H1 (cell line): ENCODE results near the gene BCL11A. TPM values are rescaled to one million over a fixed set of nuclear protein-coding genes. Genes with fewer than 3 reads are reported as not detected.

Experiments used
- CTCF ChIA-PET: fragments of 300-600 bp; sonication (Branson Sonifier 250); formaldehyde crosslinking; loops from one replicate; lab custom pipeline; 2021; ENCODE audit not compliant: partially characterized antibody; lab: Charles Lee
- POLR2A ChIA-PET: fragments of 300-600 bp; sonication (Branson Sonifier 250); formaldehyde crosslinking; loops from one replicate; lab custom pipeline; 2021; ENCODE audit warnings: inconsistent platforms; ENCODE audit not compliant: partially characterized antibody; lab: Charles Lee
- DNase-seq, 2 experiments: peaks; one replicate each; pipeline versions ENCODE4 v3.0.0 to v3.0.0-alpha.2; 2010 to 2022; ENCODE audit warnings: low spot score in 2 of 2, low read depth in 1 of 2, mixed read lengths in 1 of 2
- FAIRE-seq: peaks from 2 replicates; lab custom pipeline; 2011; peaks lifted over from hg19 to GRCh38; lab: Jason Lieb, UNC
- H2AFZ ChIP-seq: 2 replicates; pipeline ENCODE4 v1.8.1; 2012; ENCODE audit warnings: low read length, inconsistent platforms
- H2AK5ac ChIP-seq: 2 replicates; pipeline ENCODE4 v1.6.1; 2013; ENCODE audit warnings: low read depth, low read length
- H2BK120ac ChIP-seq: replicated peaks from 2 replicates; pipeline ENCODE3; 2013; ENCODE audit warnings: low read depth, low read length, inconsistent platforms
- H2BK12ac ChIP-seq: 2 replicates; pipeline ENCODE4 v1.6.1; 2013; ENCODE audit warnings: low read depth, low read length
- H2BK15ac ChIP-seq: 2 replicates; pipeline ENCODE4 v1.6.1; 2013; ENCODE audit warnings: low read length
- H2BK20ac ChIP-seq: 2 replicates; pipeline ENCODE4 v1.6.1; 2013; ENCODE audit warnings: low read length
- H2BK5ac ChIP-seq: 2 replicates; pipeline ENCODE4 v1.6.1; 2013; ENCODE audit warnings: low read depth, low read length
- H3K14ac ChIP-seq: 2 replicates; pipeline ENCODE4 v1.6.1; 2013; ENCODE audit warnings: inconsistent platforms; ENCODE audit not compliant: insufficient read length
- H3K18ac ChIP-seq: 2 replicates; pipeline ENCODE4 v1.6.1; 2013; ENCODE audit warnings: low read length; ENCODE audit errors: extremely low read depth
- H3K23ac ChIP-seq: 2 replicates; pipeline ENCODE4 v1.6.1; 2013; ENCODE audit warnings: inconsistent platforms; ENCODE audit not compliant: insufficient read length
- H3K23me2 ChIP-seq: 2 replicates; pipeline ENCODE4 v1.6.1; 2013; ENCODE audit warnings: low read depth, low read length
- H3K27ac ChIP-seq: 2 replicates; pipeline ENCODE4 v1.6.1; 2011; ENCODE audit warnings: low read depth, low read length, inconsistent platforms
- H3K27me3 ChIP-seq, 4 experiments: replicated peaks in 1 of 4; 1 replicate in 1 of 4; 2 replicates in 3 of 4; pipeline versions ENCODE4 v1.6.1 to v1.8.1; 2011 to 2013; ENCODE audit warnings: low read length in 3 of 4, mild to moderate bottlenecking in 3 of 4, inconsistent platforms in 2 of 4, mixed read lengths in 2 of 4, moderate library complexity in 1 of 4; ENCODE audit not compliant: control insufficient read depth in 3 of 4, insufficient read depth in 3 of 4; ENCODE audit errors: extremely low read depth in 1 of 4
- H3K36me3 ChIP-seq, 4 experiments: 2 replicates each; pipeline versions ENCODE4 v1.6.1 to v1.8.1; 2011 to 2013; ENCODE audit warnings: mild to moderate bottlenecking in 4 of 4, low read length in 3 of 4, moderate library complexity in 2 of 4, control low read depth in 1 of 4, inconsistent platforms in 1 of 4; ENCODE audit not compliant: insufficient read depth in 4 of 4, control insufficient read depth in 2 of 4
- H3K4ac ChIP-seq: replicated peaks from 2 replicates; pipeline ENCODE3; 2013; ENCODE audit warnings: low read length, low read depth, mixed read lengths, inconsistent platforms; ENCODE audit not compliant: insufficient read length
- H3K4me1 ChIP-seq, 4 experiments: replicated peaks in 1 of 4; 1 replicate in 1 of 4; 2 replicates in 3 of 4; pipeline versions ENCODE4 v1.6.1 to v1.8.1; 2011 to 2013; ENCODE audit warnings: low read length in 3 of 4, inconsistent platforms in 2 of 4, mixed read lengths in 1 of 4; ENCODE audit not compliant: insufficient read depth in 4 of 4, control insufficient read depth in 3 of 4
- H3K4me2 ChIP-seq, 2 experiments: 2 replicates each; pipeline versions ENCODE4 v1.6.1 to v1.8.1; 2011 to 2013; ENCODE audit warnings: low read depth in 2 of 2, low read length in 2 of 2, control low read depth in 1 of 2, inconsistent platforms in 1 of 2, mild to moderate bottlenecking in 1 of 2; ENCODE audit not compliant: insufficient read depth in 1 of 2
- H3K4me3 ChIP-seq, 4 experiments: fragments of 200-600, 300-600 bp in 1 of 4; sonication (generic), shearing (Covaris generic), sonication (Bioruptor Twin) in 1 of 4; 2 replicates each; pipeline versions ENCODE4 v1.5.1 to v1.8.1; 2011 to 2016; ENCODE audit warnings: low read length in 4 of 4, low read depth in 3 of 4, control low read depth in 2 of 4, inconsistent platforms in 2 of 4, mild to moderate bottlenecking in 2 of 4, mixed read lengths in 1 of 4, moderate library complexity in 1 of 4; ENCODE audit not compliant: insufficient read depth in 2 of 4; ENCODE audit errors: extremely low read depth in 1 of 4
- H3K56ac ChIP-seq: replicated peaks from 2 replicates; pipeline ENCODE3; 2013; ENCODE audit warnings: low read depth, mild to moderate bottlenecking, mixed read lengths, low read length, inconsistent platforms; ENCODE audit not compliant: insufficient read length
- H3K79me1 ChIP-seq: 2 replicates; pipeline ENCODE4 v1.6.1; 2013; ENCODE audit warnings: low read depth, low read length, control low read depth
- H3K79me2 ChIP-seq, 2 experiments: 2 replicates each; pipeline versions ENCODE4 v1.6.1 to v1.8.1; 2012 to 2013; ENCODE audit warnings: low read length in 2 of 2, mild to moderate bottlenecking in 2 of 2, inconsistent platforms in 1 of 2; ENCODE audit not compliant: insufficient read depth in 2 of 2, control insufficient read depth in 1 of 2
- H3K9ac ChIP-seq, 4 experiments: replicated peaks in 1 of 4; 1 replicate in 1 of 4; 2 replicates in 3 of 4; pipeline versions ENCODE4 v1.6.1 to v1.8.1; 2011 to 2013; ENCODE audit warnings: low read depth in 3 of 4, low read length in 3 of 4, control low read depth in 2 of 4, mild to moderate bottlenecking in 2 of 4, moderate library complexity in 2 of 4, inconsistent platforms in 1 of 4; ENCODE audit errors: extremely low read depth in 1 of 4
- H3K9me3 ChIP-seq, 2 experiments: 2 replicates each; pipeline versions ENCODE4 v1.6.1 to v1.8.1; 2012 to 2013; ENCODE audit warnings: mild to moderate bottlenecking in 2 of 2, moderate library complexity in 2 of 2, control low read depth in 1 of 2, inconsistent platforms in 1 of 2, low read depth in 1 of 2, low read length in 1 of 2, mixed read lengths in 1 of 2; ENCODE audit not compliant: insufficient read depth in 2 of 2
- H4K20me1 ChIP-seq, 2 experiments: replicated peaks in 1 of 2; 2 replicates each; pipeline versions ENCODE3 to v1.8.1; 2011 to 2013; ENCODE audit warnings: inconsistent platforms in 2 of 2, low read length in 2 of 2, mild to moderate bottlenecking in 1 of 2; ENCODE audit not compliant: insufficient read depth in 2 of 2, control insufficient read depth in 1 of 2
- H4K5ac ChIP-seq: 2 replicates; pipeline ENCODE4 v1.6.1; 2013; ENCODE audit warnings: low read length, low read depth, mixed read lengths, inconsistent platforms; ENCODE audit not compliant: insufficient read length
- H4K8ac ChIP-seq: 2 replicates; pipeline ENCODE4 v1.8.0; 2013; ENCODE audit warnings: mild to moderate bottlenecking, moderate library complexity, low read length, inconsistent platforms; ENCODE audit not compliant: insufficient read depth; ENCODE audit errors: extremely low read depth
- H4K91ac ChIP-seq: replicated peaks from 2 replicates; pipeline ENCODE3; 2013; ENCODE audit warnings: low read length, mixed read lengths, inconsistent platforms; ENCODE audit not compliant: insufficient read length
- ATF3 ChIP-seq: IDR thresholded peaks from 2 replicates; pipeline ENCODE4 v1.6.1; 2011; ENCODE audit warnings: low read depth, mild to moderate bottlenecking, low read length; ENCODE audit not compliant: insufficient read depth
- BACH1 ChIP-seq: IDR thresholded peaks from 2 replicates; pipeline ENCODE4 v1.6.1; 2012; ENCODE audit warnings: low read length, improper control_type of control experiment
- GABPA ChIP-seq: IDR thresholded peaks from 2 replicates; pipeline ENCODE4 v1.6.1; 2011; ENCODE audit warnings: mild to moderate bottlenecking, low read length, moderate library complexity, borderline replicate concordance; ENCODE audit not compliant: insufficient read depth
- HDAC2 ChIP-seq, 2 experiments: fragments of 300-600 bp in 1 of 2; sonication (generic) in 1 of 2; IDR thresholded peaks; 2 replicates each; pipeline ENCODE4 v1.6.1; 2011 to 2012; ENCODE audit warnings: low read depth in 2 of 2, low read length in 2 of 2, mild to moderate bottlenecking in 2 of 2, moderate library complexity in 2 of 2, borderline replicate concordance in 1 of 2, inconsistent platforms in 1 of 2
- KDM4A ChIP-seq: IDR thresholded peaks from one replicate; pipeline ENCODE4 v1.7.1; 2012; ENCODE audit warnings: low read depth, mild to moderate bottlenecking, moderate library complexity, low read length, inconsistent platforms; ENCODE audit not compliant: severe bottlenecking
- RAD21 ChIP-seq, 2 experiments: IDR thresholded peaks in 1 of 2; conservative IDR thresholded peaks in 1 of 2; 2 replicates each; pipeline ENCODE4 v1.6.1; 2011; ENCODE audit warnings: low read depth in 2 of 2, low read length in 2 of 2, improper control_type of control experiment in 1 of 2, inconsistent platforms in 1 of 2, mild to moderate bottlenecking in 1 of 2, moderate library complexity in 1 of 2
- SUZ12 ChIP-seq: fragments of 200-600 bp; sonication (generic); IDR thresholded peaks from 2 replicates; pipeline ENCODE4 v1.6.1; 2012; ENCODE audit warnings: mild to moderate bottlenecking, inconsistent platforms, low read length, moderate library complexity, mixed read lengths
- TAF7 ChIP-seq: optimal IDR thresholded peaks from 2 replicates; pipeline ENCODE3; 2011; ENCODE audit warnings: low read depth, mild to moderate bottlenecking, inconsistent platforms, low read length, moderate library complexity, borderline replicate concordance
- TBP ChIP-seq: IDR thresholded peaks from 2 replicates; pipeline ENCODE4 v1.6.1; 2011; ENCODE audit warnings: low read depth, low read length, improper control_type of control experiment
- TEAD4 ChIP-seq: IDR thresholded peaks from 2 replicates; pipeline ENCODE4 v1.6.1; 2012; ENCODE audit warnings: low read depth, low read length, inconsistent platforms, mixed read lengths
- YY1 ChIP-seq: IDR thresholded peaks from 2 replicates; pipeline ENCODE4 v1.6.1; 2011; ENCODE audit warnings: low read depth, mild to moderate bottlenecking, low read length
- WGBS, 2 experiments: shearing (Covaris generic) in 1 of 2; methylation state at CpG; one replicate each; pipeline versions ENCODE4 v1.1.6 to v1.1.7; 2013 to 2015; ENCODE audit warnings: low lambda C conversion rate in 2 of 2, mixed read lengths in 2 of 2, inconsistent platforms in 1 of 2, low coverage in 1 of 2, missing lambda C conversion rate in 1 of 2; ENCODE audit not compliant: insufficient replicate concordance in 2 of 2, insufficient coverage in 1 of 2, insufficient read length in 1 of 2; ENCODE audit errors: extremely low coverage in 1 of 2, missing lambda C conversion rate in 1 of 2; 5-methylcytosine and 5-hydroxymethylcytosine counted together
- polyA plus RNA-seq, 7 experiments: library from polyadenylated mRNA; depleted of rRNA in 3 of 7; stranded (reverse) in 5 of 7; unstranded in 2 of 7; fragments of >200 nt in 5 of 7; fragments of 200-250 nt in 2 of 7; gene quantifications; 1 replicate in 5 of 7; 2 replicates in 1 of 7; 4 replicates in 1 of 7; pipeline versions ENCODE4 v1.2.1 to v1.2.3, GENCODE V29; 2011 to 2013; ENCODE audit warnings: missing spikeins in 2 of 7, mixed read lengths in 2 of 7
- total RNA-seq: library from RNA; stranded (reverse); fragmentation: NEBNext Ultra II Directional; extraction: Animal tissue kit (Norgen Biotek cat#: 25700); gene quantifications from 2 replicates; pipeline ENCODE4 v1.2.1, GENCODE V29; 2021

BCL11A gene
- total and polyA plus RNA-seq, 2 of the 8 experiments (the other 6 are each of a cell fraction or from before 2014, with no cell fraction given) = 11.9 to 59.3 TPM

DNA sequence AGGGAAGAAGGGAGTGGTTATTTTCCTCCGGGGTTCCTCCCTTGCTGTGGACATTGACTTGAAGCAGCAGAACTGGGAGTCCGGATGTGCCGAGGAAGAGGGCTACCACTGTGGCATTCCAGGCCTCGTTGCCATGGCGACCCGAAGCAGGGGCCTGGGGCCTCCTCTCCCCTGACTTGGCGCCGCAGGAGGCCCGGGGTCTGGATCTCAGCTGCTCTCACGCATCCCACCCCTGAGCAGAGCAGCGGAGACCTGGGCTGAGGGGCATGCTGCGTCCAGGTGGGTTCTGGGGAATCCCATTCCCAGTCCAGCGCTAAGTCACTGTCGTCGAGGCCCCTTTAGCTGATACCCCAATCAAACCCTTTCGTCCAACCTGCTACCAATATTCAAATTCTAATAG, 100.2 kb downstream of the BCL11A start:
- ChIA-PET CTCF (interaction anchor here (0.9 to 4.6 kb wide), 5 partner anchors 13 to 151 kb away, joined by 3 to 25 read pairs (median 4); no protein-coding TSS in a partner anchor), POLR2A (interaction anchor here (1.1 to 1.6 kb wide), 2 partner anchors 23 to 97 kb away, joined by 3 to 10 read pairs; no protein-coding TSS in a partner anchor)
- H2BK5ac ChIP-seq = 0 out of 2 replicates have a peak overlapping the region, but pooled peaks have one; percentile 66
- no peak overlapping the region for H3K9ac ChIP-seq
- H2BK20ac ChIP-seq = no peak overlapping the region
- peak; percentile 62 to 90 for DNase-seq
- H2BK12ac ChIP-seq = no peak overlapping the region; the same call in 1 of the 2 replicates
- H3K23ac ChIP-seq = no peak overlapping the region
- no peak overlapping the region for H4K91ac ChIP-seq
- no peak overlapping the region for H3K56ac ChIP-seq
- H4K5ac ChIP-seq = no peak overlapping the region
- peak; percentile 19 for FAIRE-seq
- H2BK15ac ChIP-seq = no peak overlapping the region
- no peak overlapping the region for H3K14ac ChIP-seq
- 22% methylated on average over 16 of the region's 16 CpGs; no CpG with 5 or more reads in 1 of the 2 experiments for WGBS, 2 experiments
- H3K79me1 ChIP-seq = no peaks in the 10 kb centered on the region
- H3K18ac ChIP-seq = no peak overlapping the region; the same call in 1 of the 2 replicates
- 0 out of 2 replicates have a peak overlapping the region, but pooled peaks have one; percentile 37 for H4K8ac ChIP-seq
- H3K9me3 ChIP-seq = no peaks in the 10 kb centered on the region
- peak overlapping the region; percentile 35 to 53; a peak in 3 of 4 replicates for H3K4me2 ChIP-seq
- H3K79me2 ChIP-seq = peaks cover 0 to 3% of the 10 kb centered on the region in 2 experiments; a peak in 1 of 4 replicates
- H3K23me2 ChIP-seq = no peaks in the 10 kb centered on the region
- H2AFZ ChIP-seq = no peak overlapping the region
- peak overlapping the region in 1 of 4 experiments; percentile 37; a peak in 1 of 8 replicates for H3K4me3 ChIP-seq
- peaks cover 5 to 28% (median 19%) of the 10 kb centered on the region in 4 experiments for H3K4me1 ChIP-seq
- no peaks in the 10 kb centered on the region; a peak in 2 of 8 replicates for H3K36me3 ChIP-seq
- H3K27ac ChIP-seq = peak overlapping the region; percentile 11; the same call in 1 of the 2 replicates
- H3K4ac ChIP-seq = no peak overlapping the region
- no peaks in the 10 kb centered on the region for H4K20me1 ChIP-seq
- no peaks in the 10 kb centered on the region for H3K27me3 ChIP-seq
- H2BK120ac ChIP-seq = no peak overlapping the region
- no peak overlapping the region for H2AK5ac ChIP-seq
- TF ChIP-seq RAD21 (IDR thresholded peaks at IDR 0.05 in 1 of 2, conservative IDR thresholded peaks at IDR 0.05 in 1 of 2; ENCODE audit: low read depth in 2 of 2, low read length in 2 of 2) (peak; percentile 8 to 19; a peak in 3 of 4 replicates), TAF7 (no peak), HDAC2 (IDR thresholded peaks at IDR 0.05; ENCODE audit: borderline replicate concordance in 1 of 2, low read depth in 2 of 2, low read length in 2 of 2) (0 out of 4 replicates have a peak, but pooled peaks of 1 of the 2 experiments have one; percentile 37), ATF3 (no peak), SUZ12 (no peak), YY1 (peak; percentile 71; the same call in 1 of the 2 replicates), TEAD4 (peak; percentile 98), TBP (0 out of 2 replicates have a peak, but pooled peaks have one; percentile 30), BACH1 (no peak), GABPA (no peak), KDM4A (no peak)
